HepG2 (cell line): ENCODE results near the gene TRPT1. TPM values are rescaled to one million over a fixed set of nuclear protein-coding genes. Genes with fewer than 3 reads are reported as not detected.
A peak's percentile ranks its signal among the peaks of the same experiment; 100 is the strongest.

Source experiments
- ATAC-seq: fragments of 200-7000 bp; cut with Tn5 transposase; 3 replicates; pipeline ENCODE4 v1.9.1; 2020; ENCODE audit warnings: mild to moderate bottlenecking, moderate library complexity
- BruUV-seq: library from RNA; stranded (reverse); fragments of 400-500 nt; replicated peaks from 2 replicates; lab custom pipeline; 2021; lab: Mats Ljungman, UMichigan
- CTCF ChIA-PET: fragments of 300-600 bp; formaldehyde crosslinking; extraction: SDS; loops from one replicate; lab custom pipeline; 2021; ENCODE audit warnings: low total read pairs, inconsistent platforms, low intra/inter-chr PET ratio; lab: Yijun Ruan, JAX
- POLR2A ChIA-PET: fragments of 350-600 bp; sonication (Branson Sonifier 250); formaldehyde crosslinking; loops from one replicate; lab custom pipeline; 2020; ENCODE audit warnings: antibody characterized with exemption, inconsistent platforms; lab: Yijun Ruan, JAX
- DNase-seq: peaks from one replicate; pipeline ENCODE4 v3.0.0-alpha.2; 2015; ENCODE audit warnings: low spot score
- FAIRE-seq: peaks from 3 replicates; lab custom pipeline; 2011; peaks lifted over from hg19 to GRCh38; lab: Jason Lieb, UNC
- H2AFZ ChIP-seq: one replicate; pipeline ENCODE4 v1.6.1; 2011; ENCODE audit warnings: low read length, inconsistent platforms
- H3K27ac ChIP-seq: fragments of 300-600 bp; 3 replicates; pipeline ENCODE4 v1.8.0; 2011; ENCODE audit warnings: mixed run types, mild to moderate bottlenecking, mixed read lengths, low read length, inconsistent platforms; ENCODE audit not compliant: insufficient read depth; ENCODE audit errors: extremely low read length
- H3K27me3 ChIP-seq, 2 experiments: fragments of 200-600 bp in 1 of 2; 2 replicates in 1 of 2; 3 replicates in 1 of 2; pipeline versions ENCODE4 v1.6.0 to v1.8.0; 2011; ENCODE audit warnings: low read length in 2 of 2, mild to moderate bottlenecking in 2 of 2, moderate library complexity in 2 of 2, inconsistent platforms in 1 of 2; ENCODE audit not compliant: insufficient read depth in 2 of 2, control insufficient read depth in 1 of 2
- H3K36me3 ChIP-seq, 2 experiments: fragments of 200-600 bp in 1 of 2; replicated peaks in 1 of 2; 2 replicates in 1 of 2; 3 replicates in 1 of 2; pipeline versions ENCODE4 v1.5.1 to v1.8.0; 2011; ENCODE audit warnings: low read length in 2 of 2, inconsistent platforms in 1 of 2; ENCODE audit not compliant: insufficient read depth in 2 of 2, control insufficient read depth in 1 of 2
- H3K4me1 ChIP-seq: 2 replicates; pipeline ENCODE4 v1.5.1; 2012; ENCODE audit warnings: low read length, inconsistent platforms; ENCODE audit not compliant: insufficient read depth
- H3K4me2 ChIP-seq: 2 replicates; pipeline ENCODE4 v1.6.0; 2011; ENCODE audit warnings: low read depth, low read length, inconsistent platforms
- H3K4me3 ChIP-seq, 3 experiments: fragments of 200-600 bp in 1 of 3; sonication (generic), shearing (Covaris generic) in 1 of 3; replicated peaks in 1 of 3; 2 replicates each; pipeline ENCODE4 v1.5.1; 2011 to 2016; ENCODE audit warnings: low read length in 3 of 3, inconsistent platforms in 2 of 3, low read depth in 2 of 3, mild to moderate bottlenecking in 2 of 3, control low read depth in 1 of 3, mixed read lengths in 1 of 3; ENCODE audit not compliant: insufficient read depth in 1 of 3
- H3K79me2 ChIP-seq: one replicate; pipeline ENCODE4 v1.6.1; 2011; ENCODE audit warnings: low read length, inconsistent platforms; ENCODE audit not compliant: insufficient read depth
- H3K9ac ChIP-seq: 2 replicates; pipeline ENCODE4 v1.6.0; 2011; ENCODE audit warnings: mild to moderate bottlenecking, low read depth, low read length, inconsistent platforms; ENCODE audit not compliant: insufficient read depth
- H3K9me3 ChIP-seq: 2 replicates; pipeline ENCODE4 v1.5.1; 2012; ENCODE audit warnings: mild to moderate bottlenecking, low read length
- H4K20me1 ChIP-seq: 2 replicates; pipeline ENCODE4 v1.6.0; 2011; ENCODE audit warnings: inconsistent platforms, mild to moderate bottlenecking, low read length, moderate library complexity; ENCODE audit not compliant: insufficient read depth
- ARID2 ChIP-seq: sonication (generic); formaldehyde crosslinking; IDR thresholded peaks from 2 replicates; pipeline ENCODE4 v1.8.1; 2022; ENCODE audit warnings: mild to moderate bottlenecking, missing genetic modification reagents, borderline replicate concordance
- ATF3 ChIP-seq: sonication (generic); formaldehyde crosslinking; IDR thresholded peaks from 2 replicates; pipeline ENCODE4 v1.4.0; 2020; ENCODE audit warnings: missing genetic modification reagents
- CEBPB ChIP-seq: IDR thresholded peaks from 2 replicates; pipeline ENCODE4 v1.6.1; 2011; ENCODE audit warnings: low read depth, low read length, improper control_type of control experiment, borderline replicate concordance
- GMEB1 ChIP-seq: sonication (generic); formaldehyde crosslinking; IDR thresholded peaks from 2 replicates; pipeline ENCODE4 v1.5.1; 2020; ENCODE audit warnings: missing genetic modification reagents, mild to moderate bottlenecking, borderline replicate concordance
- HOXA5 ChIP-seq: sonication (generic); formaldehyde crosslinking; IDR thresholded peaks from 2 replicates; pipeline ENCODE4 v1.4.0; 2020; ENCODE audit warnings: missing genetic modification reagents
- MAX ChIP-seq: IDR thresholded peaks from 2 replicates; pipeline ENCODE4 v1.6.1; 2012; ENCODE audit warnings: inconsistent platforms
- MTF1 ChIP-seq: sonication (generic); formaldehyde crosslinking; IDR thresholded peaks from 2 replicates; pipeline ENCODE4 v1.5.0; 2020; ENCODE audit warnings: missing genetic modification reagents
- RARA ChIP-seq: IDR thresholded peaks from 2 replicates; pipeline ENCODE4 v1.6.1; 2016; ENCODE audit warnings: missing genetic modification reagents, missing compliant biosample characterization
- SMARCE1 ChIP-seq: fragments of 450-650 bp; IDR thresholded peaks from 2 replicates; pipeline ENCODE4 v1.6.1; 2017; ENCODE audit warnings: borderline replicate concordance
- SRSF4 ChIP-seq: fragments of 200-400 bp; formaldehyde crosslinking; IDR thresholded peaks from one replicate; pipeline ENCODE4 v1.6.1; 2018; ENCODE audit warnings: mild to moderate bottlenecking, low read depth, low read length, moderate library complexity; ENCODE audit not compliant: poor library complexity, severe bottlenecking
- TOE1 ChIP-seq: sonication (generic); formaldehyde crosslinking; IDR thresholded peaks from 2 replicates; pipeline ENCODE4 v1.4.0; 2020; ENCODE audit warnings: mild to moderate bottlenecking, missing genetic modification reagents
- TP53 ChIP-seq: sonication (generic); formaldehyde crosslinking; conservative IDR thresholded peaks from 2 replicates; pipeline ENCODE4 v1.4.0; 2020; ENCODE audit warnings: missing genetic modification reagents
- ZBTB21 ChIP-seq: sonication (generic); formaldehyde crosslinking; IDR thresholded peaks from 2 replicates; pipeline ENCODE4 v1.4.0; 2020; ENCODE audit warnings: missing genetic modification reagents
- ZBTB37 ChIP-seq: sonication (generic); formaldehyde crosslinking; IDR thresholded peaks from 2 replicates; pipeline ENCODE4 v1.4.0; 2020; ENCODE audit warnings: mild to moderate bottlenecking, missing genetic modification reagents
- ZFY ChIP-seq: sonication (generic); formaldehyde crosslinking; IDR thresholded peaks from 2 replicates; pipeline ENCODE4 v1.4.0; 2020; ENCODE audit warnings: missing genetic modification reagents
- ZMAT5 ChIP-seq: sonication (generic); formaldehyde crosslinking; IDR thresholded peaks from 2 replicates; pipeline ENCODE4 v1.5.0; 2020; ENCODE audit warnings: mild to moderate bottlenecking, low read depth, missing genetic modification reagents, borderline replicate concordance
- ZNF121 ChIP-seq: sonication (generic); formaldehyde crosslinking; IDR thresholded peaks from 2 replicates; pipeline ENCODE4 v1.5.0; 2020; ENCODE audit warnings: mild to moderate bottlenecking, missing genetic modification reagents
- ZNF124 ChIP-seq: sonication (generic); formaldehyde crosslinking; IDR thresholded peaks from 2 replicates; pipeline ENCODE4 v1.4.0; 2020; ENCODE audit warnings: missing genetic modification reagents
- ZNF326 ChIP-seq: sonication (generic); formaldehyde crosslinking; IDR thresholded peaks from 2 replicates; pipeline ENCODE4 v1.4.0; 2020; ENCODE audit warnings: missing genetic modification reagents, borderline replicate concordance
- ZNF563 ChIP-seq: sonication (generic); formaldehyde crosslinking; IDR thresholded peaks from 2 replicates; pipeline ENCODE4 v1.8.0; 2022; ENCODE audit warnings: mild to moderate bottlenecking, moderate library complexity, missing genetic modification reagents
- ZNF772 ChIP-seq: sonication (generic); formaldehyde crosslinking; IDR thresholded peaks from 2 replicates; pipeline ENCODE4 v1.5.0; 2020; ENCODE audit warnings: mild to moderate bottlenecking, missing genetic modification reagents
- WGBS: methylation state at CpG from one replicate; pipeline ENCODE4 v1.1.6; 2017; ENCODE audit warnings: low lambda C conversion rate; 5-methylcytosine and 5-hydroxymethylcytosine counted together
- in situ Hi-C: cut with HindIII; loops from 2 replicates; pipeline ENCODE4 v1.10.0; 2017; ENCODE audit warnings: low pct_unique_long_range_greater_than_20kb; ENCODE audit not compliant: extremely low pct_ligation_motif_present
- intact Hi-C: fragments of 100-400 bp; cut with micrococcal nuclease; formaldehyde crosslinking; loops from one replicate; pipeline ENCODE4 v1.10.0; 2022; ENCODE audit not compliant: unreplicated experiment
- polyA plus RNA-seq, 8 experiments: library from polyadenylated mRNA; depleted of rRNA in 3 of 8; stranded (reverse) in 7 of 8; unstranded in 1 of 8; fragments of >200 nt; fragmentation: Illumina TruSeq in 4 of 8; extraction: Trizol in 4 of 8; gene quantifications; 2 replicates each; pipeline versions ENCODE4 v1.2.1 to v1.2.3, GENCODE V29; 2011 to 2016; ENCODE audit warnings: low read depth in 4 of 8, missing spikeins in 1 of 8, mixed read lengths in 1 of 8; ENCODE audit not compliant: insufficient read depth in 1 of 8
- total RNA-seq, 5 experiments: library from RNA; depleted of rRNA; stranded (reverse); fragments of >200 nt; fragmentation: Illumina TruSeq; extraction: Trizol; gene quantifications; 2 replicates each; pipeline ENCODE4 v1.2.3, GENCODE V29; 2016; ENCODE audit warnings: low read depth in 1 of 5

TRPT1 gene
- total and polyA plus RNA-seq, 2 of the 13 experiments (the other 11 are each of a cell fraction or from before 2014, with no cell fraction given) = 24.8 to 40.7 TPM

- 0% methylated on average over 23 of the region's 48 CpGs for WGBS
- Histone ChIP-seq H3K4me2 (no peak overlapping the region), H3K27ac (no peak overlapping the region), H3K27me3 (no peaks in the 10 kb centered on the region), H3K4me1 (peaks cover 48% of the 10 kb centered on the region), H2AFZ (no peak overlapping the region), H3K4me3 (no peak overlapping the region), H3K9ac (no peak overlapping the region), H4K20me1 (peaks cover 19% of the 10 kb centered on the region), H3K9me3 (no peaks in the 10 kb centered on the region), H3K79me2 (peaks cover 11% of the 10 kb centered on the region), H3K36me3 (peaks cover 3% of the 10 kb centered on the region in 2 experiments; a peak in 2 of 5 replicates)
- DNase-seq (no peak), FAIRE-seq (no peak), ATAC-seq (no peak)
- POLR2A ChIA-PET = interaction anchor here (0.6 to 2.7 kb wide), 22 partner anchors 9 to 694 kb away, joined by 3 to 31 read pairs (median 6); partner anchors contain the start of genes BAD, ESRRA, FERMT3 and MACROD1
- CTCF ChIA-PET = no interaction called here
- BruUV-seq = no TSS peak
- intact Hi-C loops = loop anchor here (5.0 to 10.0 kb wide), 2 partner anchors 56 to 118 kb away; partner anchors contain the start of genes CATSPERZ, ESRRA and FKBP2
- in situ Hi-C loops = no loop called here
- TF ChIP-seq ZMAT5 (CRISPR knock-in tag) (no peak), CEBPB (no peak), ZNF326 (no peak), SRSF4 (no peak), GMEB1 (CRISPR knock-in tag) (no peak), ZNF563 (CRISPR knock-in tag) (peak; percentile 53; the same call in 1 of the 2 replicates), MTF1 (CRISPR knock-in tag) (no peak), ZBTB37 (CRISPR knock-in tag) (no peak), HOXA5 (CRISPR knock-in tag) (0 out of 2 replicates have a peak, but pooled peaks have one; percentile 26), TOE1 (CRISPR knock-in tag) (no peak), ZBTB21 (no peak), TP53 (CRISPR knock-in tag) (no peak), ARID2 (CRISPR knock-in tag) (no peak), ZFY (CRISPR knock-in tag) (peak; percentile 41; the same call in 1 of the 2 replicates), RARA (CRISPR knock-in tag) (no peak), ZNF772 (CRISPR knock-in tag) (no peak), ZNF124 (CRISPR knock-in tag) (no peak), ATF3 (no peak), SMARCE1 (no peak), MAX (no peak), ZNF121 (CRISPR knock-in tag) (no peak)
Observed at GRCh38 chr11:64186492-64187165, 39.4 kb downstream of the TRPT1 start.
